Omental fat pad (tissue), 4 donors: ENCODE data around the gene PIP5K1B. TPM values are rescaled to one million over a fixed set of nuclear protein-coding genes. Genes with fewer than 3 reads are reported as not detected.

Source experiments
- ATAC-seq: fragments of 150-250 bp; one replicate; pipeline ENCODE4 v1.9.1; 2016; ENCODE audit warnings: mild to moderate bottlenecking, moderate library complexity; ENCODE audit not compliant: low FRiP score
- DNase-seq: peaks from one replicate; pipeline ENCODE4 v3.0.0-alpha.2; 2019; ENCODE audit warnings: low spot score
- CTCF ChIP-seq, 3 donors: fragments of 450-650 bp; IDR thresholded peaks; one replicate each; pipeline ENCODE4 v1.5.1; 2016 to 2017; ENCODE audit warnings: antibody characterized with exemption in 3 of 3, mild to moderate bottlenecking in 3 of 3, moderate library complexity in 2 of 3
- total RNA-seq, 4 donors: library from RNA; depleted of rRNA; stranded (reverse); fragments of >200 nt; gene quantifications; one replicate each; pipeline ENCODE4 v1.1.0, GENCODE V29; 2016

Gene PIP5K1B
- total RNA-seq, 4 donors from 2014 or later: 1.9 to 14.3 (median 3.2) TPM

- no peak for TF ChIP-seq CTCF (IDR thresholded peaks at IDR 0.05)
- DNase-seq (no peak), ATAC-seq (no peak)
Observed at GRCh38 chr9:69009708-69010107, 304.7 kb downstream of the PIP5K1B start.

GRCh38 chr9:69012696-69013381 is 307.8 kb downstream of the PIP5K1B start:
- DNase-seq (no peak), ATAC-seq (no peak)
- no peak for TF ChIP-seq CTCF (IDR thresholded peaks at IDR 0.05)

DNA sequence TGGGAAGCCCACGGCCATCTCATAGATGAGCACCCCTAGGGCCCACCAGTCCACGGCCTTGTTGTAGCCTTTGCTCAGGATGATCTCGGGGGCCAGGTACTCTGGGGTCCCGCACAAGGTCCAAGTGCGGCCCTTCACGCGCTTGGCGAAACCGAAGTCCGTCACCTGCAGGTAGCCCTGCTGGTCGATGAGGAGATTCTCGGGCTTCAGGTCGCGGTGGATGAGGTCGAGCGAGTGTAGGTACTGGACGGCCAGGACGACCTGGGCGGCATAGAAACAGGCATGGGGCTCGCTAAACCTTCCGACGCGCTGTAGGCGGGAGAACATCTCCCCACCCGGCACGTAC is 308.3 kb downstream of the PIP5K1B start:
- no peak for ATAC-seq
- DNase-seq: no peak

DNA sequence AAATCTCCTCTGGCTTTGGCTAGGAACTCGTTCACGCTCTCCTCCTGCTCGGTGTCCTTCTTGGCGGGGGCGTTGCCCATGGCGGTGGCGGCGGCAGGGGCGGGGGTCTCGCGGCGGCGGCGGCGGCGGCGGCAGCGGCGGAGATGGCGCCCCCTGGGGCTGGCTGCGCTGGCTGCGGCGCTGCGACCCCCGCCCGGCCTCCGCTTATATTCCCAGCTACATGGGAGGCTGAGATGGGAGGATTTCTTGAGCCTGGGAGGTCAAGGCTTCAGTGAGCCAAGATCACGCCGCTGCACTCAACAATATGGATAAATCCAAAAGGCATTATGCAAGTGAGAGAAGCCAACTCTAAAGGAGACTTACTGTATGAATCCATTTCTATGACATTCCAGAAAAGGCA is 309.0 kb downstream of the PIP5K1B start, which contains the start of gene PRKACG:
PRKACG (minus strand) TSS at position 101 of the 400 bp plus-strand sequence; CDS start at position 80, 21 bp downstream.
- no peak for ATAC-seq
- no peak for DNase-seq
- TF ChIP-seq CTCF (IDR thresholded peaks at IDR 0.05): no peak

More for the DNA sequence above, 308.3 kb downstream of the PIP5K1B start:
- TF ChIP-seq CTCF (IDR thresholded peaks at IDR 0.05): no peak

- no peak for ATAC-seq
- no peak for DNase-seq
- TF ChIP-seq CTCF (IDR thresholded peaks at IDR 0.05): no peak
Observed at GRCh38 chr9:69016191-69017096, 311.4 kb downstream of the PIP5K1B start.

DNA sequence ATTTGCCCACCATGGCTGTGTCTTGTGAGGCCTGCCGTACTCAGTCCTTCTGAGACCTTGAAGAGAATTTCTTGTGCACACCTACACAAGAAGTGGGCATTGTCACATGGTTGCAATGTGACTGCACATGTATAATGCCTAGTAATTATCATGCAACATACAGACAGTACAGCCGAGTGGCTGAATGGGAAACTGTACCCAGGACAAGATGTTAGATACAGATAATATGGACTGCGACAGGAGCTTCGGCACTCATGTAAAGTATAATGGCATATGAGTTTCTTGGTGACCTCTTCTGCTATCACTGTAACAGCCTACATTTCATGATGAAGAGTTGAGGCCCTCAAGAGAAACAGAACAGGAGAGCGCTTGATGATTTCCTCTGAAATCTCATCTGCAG is 313.7 kb downstream of the PIP5K1B start:
- DNase-seq (no peak), ATAC-seq (no peak)
- no peak for TF ChIP-seq CTCF (IDR thresholded peaks at IDR 0.05)
